HG03565 (cell line): ENCODE results near the gene ALKBH4.
"Not testable (repeated sequence)": the region's sequence is repeated elsewhere in the genome, so short reads cannot be mapped to it uniquely, and the experiment has no call there.

Experiments
- ATAC-seq: cut with Tn5 transposase; IDR thresholded peaks from one replicate; pipeline ENCODE4 v1.9.1; 2021; ENCODE audit warnings: mild to moderate bottlenecking, moderate library complexity; ENCODE audit not compliant: unreplicated experiment

The ALKBH4 gene

DNA sequence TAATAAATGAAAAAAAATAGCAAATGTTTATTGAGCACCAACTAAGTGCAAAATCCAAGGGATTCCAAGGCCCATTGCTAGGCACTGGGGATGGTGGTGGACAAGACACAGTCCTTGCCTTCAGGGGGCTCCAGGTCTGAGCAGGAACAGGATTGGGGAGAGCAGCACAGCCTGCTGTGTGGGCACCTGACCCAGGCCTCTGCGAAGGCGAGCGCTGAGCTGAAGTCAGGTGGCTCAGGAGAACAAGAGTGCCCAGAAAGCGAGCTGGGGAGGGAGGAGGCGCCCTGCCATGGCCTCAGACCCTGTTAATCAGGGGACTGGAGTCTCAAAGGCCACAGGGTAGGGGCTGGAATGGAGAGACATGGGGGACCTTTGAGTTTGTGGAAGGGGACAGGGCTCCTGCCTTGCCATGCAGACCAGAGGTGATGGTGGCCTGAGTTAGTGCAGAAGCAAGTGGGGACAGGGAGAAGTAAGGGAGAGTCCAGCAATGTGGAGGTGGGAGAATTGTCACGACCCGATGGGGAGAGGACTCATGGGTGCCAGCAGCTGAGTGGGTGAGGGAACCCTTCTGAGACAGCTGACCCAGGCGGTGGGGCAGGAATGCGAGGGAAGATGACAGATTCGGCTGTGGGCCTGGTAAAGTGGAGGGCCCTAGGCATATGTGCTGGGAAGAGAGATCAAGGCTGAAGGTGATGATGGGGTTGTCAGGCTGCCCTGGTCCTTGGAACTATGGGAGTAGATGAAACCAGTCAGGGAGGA is 35.3 kb downstream of the ALKBH4 start:
- ATAC-seq, result no peak

DNA sequence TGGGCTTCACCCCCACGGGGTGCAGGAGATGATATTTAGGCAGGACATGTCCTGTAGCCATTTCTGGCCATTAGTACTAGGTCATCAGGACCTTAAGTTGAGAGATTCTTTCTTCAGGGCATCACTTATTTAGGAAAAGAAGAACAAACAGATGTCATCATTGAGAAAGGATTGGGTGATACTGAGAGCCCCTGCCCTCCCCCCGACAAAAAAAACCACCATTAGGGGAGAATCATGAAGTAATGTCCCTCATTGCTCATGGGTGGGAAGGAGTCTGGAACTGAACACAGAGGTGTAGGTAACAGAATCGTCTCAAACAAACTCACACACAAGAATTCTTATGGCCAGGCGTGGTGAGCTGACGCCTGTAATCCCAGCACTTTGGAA is 37.7 kb downstream of the ALKBH4 start:
- no peak for ATAC-seq

DNA sequence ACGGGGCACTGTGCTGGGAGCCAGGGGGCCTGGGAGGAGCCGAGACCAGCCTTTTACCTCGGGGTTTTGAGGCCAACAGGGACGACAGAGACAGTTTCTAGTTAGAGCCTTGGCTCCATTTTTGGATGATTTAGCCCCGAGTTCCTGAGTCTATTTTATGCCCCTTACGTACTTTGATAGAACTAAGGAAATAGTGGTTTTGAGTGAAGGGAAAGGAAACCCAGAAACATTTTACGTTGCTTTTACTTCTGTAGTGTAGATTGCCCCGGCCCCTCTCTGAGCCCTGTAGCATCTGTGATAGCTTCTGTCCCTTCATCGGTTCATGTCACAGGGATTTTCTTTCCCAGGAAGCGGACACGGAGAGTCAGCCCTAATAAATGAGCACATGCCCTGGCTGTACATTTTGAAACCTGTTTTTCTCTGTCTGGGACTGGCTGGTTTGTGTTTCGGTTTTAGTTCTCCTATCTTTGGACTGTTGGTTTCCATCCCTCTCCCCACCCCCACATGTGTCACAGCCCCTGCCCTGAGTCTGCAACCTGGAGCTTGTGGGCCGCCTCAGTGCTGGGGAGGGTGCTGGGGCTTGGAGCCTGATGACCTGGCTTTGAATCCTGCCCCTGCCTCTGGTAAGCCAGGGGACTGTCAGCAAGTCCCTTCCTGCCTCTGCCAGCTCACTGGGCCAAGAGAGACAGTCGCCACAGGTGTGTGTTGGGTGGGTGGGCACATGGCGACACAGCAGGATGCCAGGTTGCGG is 38.2 kb downstream of the ALKBH4 start:
- peak; percentile 25 for ATAC-seq

DNA sequence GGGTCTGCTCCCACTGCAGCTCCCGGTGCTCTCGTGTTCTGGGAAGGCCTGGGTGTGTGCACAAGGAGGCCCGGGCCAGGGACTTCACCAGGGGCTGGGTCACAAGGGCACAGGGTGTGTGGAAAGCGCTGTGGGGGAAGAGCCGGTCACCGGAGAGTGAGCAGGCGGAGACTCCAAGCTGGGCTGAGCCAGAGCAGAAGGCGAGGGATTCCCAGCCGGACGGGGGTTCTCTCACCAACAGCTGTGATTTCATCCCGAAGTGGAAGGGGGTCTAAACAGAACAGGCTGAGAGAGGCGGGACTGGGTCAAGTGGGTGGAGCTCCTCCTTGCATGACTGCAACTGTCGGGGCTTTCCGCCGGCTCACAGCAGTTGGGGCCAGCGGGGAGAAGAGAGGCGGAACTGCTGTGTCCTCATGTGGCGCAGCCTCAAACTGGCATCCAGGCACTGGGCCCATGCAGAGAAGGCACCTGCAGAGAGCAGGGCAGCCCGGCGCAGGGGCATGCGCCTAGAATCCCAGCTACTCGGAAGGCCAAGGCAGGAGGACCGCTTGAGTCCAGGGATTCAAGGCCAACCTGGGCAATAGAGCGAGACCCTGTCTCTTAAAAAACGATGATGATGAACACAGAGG is 38.9 kb downstream of the ALKBH4 start:
- peak; percentile 45 for ATAC-seq

DNA sequence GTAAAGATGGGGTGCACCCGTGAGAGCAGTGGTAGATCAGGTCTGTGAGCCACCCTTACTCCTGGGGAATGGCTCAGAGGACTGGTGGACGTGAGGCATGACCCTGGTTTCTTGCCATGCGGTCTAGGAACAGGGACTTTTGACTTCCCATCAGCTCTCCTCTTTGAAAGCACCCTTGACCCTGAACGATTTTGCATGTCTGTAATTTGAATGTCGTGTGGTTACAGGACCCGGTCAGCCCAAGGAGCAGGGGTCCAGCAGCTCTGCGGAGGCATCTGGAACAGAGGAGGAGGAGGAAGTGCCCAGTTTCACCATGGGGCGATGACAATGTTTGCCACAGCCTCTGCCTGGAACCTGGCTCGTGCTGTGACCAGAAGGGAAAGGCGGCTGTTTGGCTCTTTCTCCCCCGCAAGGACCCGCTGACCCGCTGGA is 39.9 kb downstream of the ALKBH4 start:
- no peak for ATAC-seq

DNA sequence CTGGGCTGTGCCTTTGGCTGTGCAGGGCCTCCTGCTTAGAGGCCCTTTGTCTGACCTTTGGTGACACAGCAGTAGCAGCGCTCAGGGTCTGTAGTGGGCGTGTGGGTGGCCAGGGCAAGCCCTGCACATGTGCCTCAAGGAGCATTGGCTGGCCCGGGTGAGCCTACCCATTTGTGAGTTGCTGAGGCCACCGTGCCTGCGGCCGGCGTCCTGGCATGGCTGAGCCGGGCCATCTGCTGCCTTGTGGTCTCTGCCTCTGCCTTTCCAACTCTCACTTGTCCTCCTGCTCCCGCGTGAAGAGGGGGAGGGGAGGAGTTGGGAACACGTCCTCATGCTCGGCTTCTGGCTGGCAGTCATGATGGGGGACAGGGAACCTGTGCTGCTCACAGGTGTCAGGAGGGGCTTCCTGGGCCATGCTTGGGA is 40.5 kb downstream of the ALKBH4 start:
- ATAC-seq, result no peak

DNA sequence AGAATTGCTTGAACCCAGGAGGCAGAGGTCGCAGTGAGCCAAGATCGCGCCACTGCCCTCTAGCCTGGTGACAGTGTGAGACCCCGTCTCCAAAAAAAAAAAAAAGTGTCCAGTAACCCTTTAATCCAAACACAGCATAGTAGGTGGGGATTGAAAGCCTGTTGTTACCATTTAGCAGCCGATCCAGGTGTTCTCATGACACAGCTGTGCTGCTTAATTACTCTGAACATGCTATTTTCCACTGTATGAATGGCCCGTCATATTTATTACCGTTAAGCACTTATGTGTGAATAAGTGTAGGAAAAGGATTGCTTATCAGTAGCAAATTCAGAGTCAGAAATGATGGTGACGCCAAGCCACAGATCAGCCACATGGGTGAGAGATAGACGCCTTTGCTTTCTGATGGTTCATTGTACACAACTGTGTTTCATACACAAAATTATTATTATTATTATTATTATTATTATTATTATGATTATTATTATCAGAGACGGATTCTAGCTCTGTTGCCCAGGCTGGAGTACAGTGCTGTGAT is 42.9 kb downstream of the ALKBH4 start:
- no peak for ATAC-seq

DNA sequence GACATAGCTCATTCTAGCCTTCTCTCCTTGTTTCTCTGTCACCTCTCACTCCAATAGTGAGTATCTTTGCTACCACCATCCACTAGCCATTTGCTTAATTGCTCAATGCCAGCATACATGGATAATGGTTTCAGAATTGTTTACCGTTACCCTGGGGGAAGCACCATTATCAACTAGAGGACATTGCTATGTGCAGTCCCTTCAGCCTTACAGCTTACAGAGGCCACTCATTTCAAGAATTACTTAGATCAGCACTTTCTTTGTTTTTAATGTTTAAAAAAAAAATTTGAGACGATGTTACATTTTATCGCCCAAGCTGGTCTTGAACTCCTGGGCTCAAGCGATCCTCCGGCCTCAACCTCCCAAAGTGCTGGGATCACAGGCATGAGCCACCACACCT is 46.1 kb downstream of the ALKBH4 start:
- no peak for ATAC-seq

DNA sequence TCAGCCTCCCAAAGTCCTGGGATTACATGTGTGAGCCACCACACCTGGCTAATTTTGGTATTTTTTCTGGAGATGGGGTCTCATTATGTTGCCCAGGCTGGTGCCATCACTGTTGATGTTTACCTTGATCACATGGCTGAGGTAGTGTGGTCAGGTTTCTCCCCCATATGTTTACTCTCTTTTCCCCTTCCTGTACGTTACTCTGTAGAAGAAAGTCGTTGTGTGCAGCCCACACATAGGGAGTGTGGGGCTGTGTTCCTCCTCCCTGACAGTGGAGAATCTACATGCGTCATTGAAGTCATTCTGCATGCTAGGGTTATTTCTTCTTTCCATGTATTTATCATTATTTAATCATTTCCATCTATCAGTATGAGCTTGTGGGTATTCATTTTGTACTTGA is 47.6 kb downstream of the ALKBH4 start:
- ATAC-seq, result no peak

DNA sequence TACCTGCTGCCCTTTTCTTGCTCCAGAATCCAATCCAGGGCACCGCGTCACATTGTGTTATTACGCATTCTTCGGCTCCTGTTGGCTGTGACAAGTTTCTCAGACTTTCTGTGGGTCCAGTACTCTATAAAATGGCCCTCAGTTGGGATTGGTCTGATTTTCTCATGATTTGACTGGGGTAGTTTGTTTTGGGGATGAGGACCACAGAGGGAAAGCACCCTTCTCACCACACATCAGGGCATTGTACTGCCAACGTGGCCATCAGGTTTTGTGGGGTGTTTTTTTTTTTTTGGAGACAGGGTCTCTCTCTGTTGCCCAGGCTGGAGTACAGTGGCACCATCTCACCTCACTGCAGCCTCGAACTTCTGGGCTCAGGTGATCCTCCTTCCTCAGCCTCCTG is 48.3 kb downstream of the ALKBH4 start:
- no peak for ATAC-seq

DNA sequence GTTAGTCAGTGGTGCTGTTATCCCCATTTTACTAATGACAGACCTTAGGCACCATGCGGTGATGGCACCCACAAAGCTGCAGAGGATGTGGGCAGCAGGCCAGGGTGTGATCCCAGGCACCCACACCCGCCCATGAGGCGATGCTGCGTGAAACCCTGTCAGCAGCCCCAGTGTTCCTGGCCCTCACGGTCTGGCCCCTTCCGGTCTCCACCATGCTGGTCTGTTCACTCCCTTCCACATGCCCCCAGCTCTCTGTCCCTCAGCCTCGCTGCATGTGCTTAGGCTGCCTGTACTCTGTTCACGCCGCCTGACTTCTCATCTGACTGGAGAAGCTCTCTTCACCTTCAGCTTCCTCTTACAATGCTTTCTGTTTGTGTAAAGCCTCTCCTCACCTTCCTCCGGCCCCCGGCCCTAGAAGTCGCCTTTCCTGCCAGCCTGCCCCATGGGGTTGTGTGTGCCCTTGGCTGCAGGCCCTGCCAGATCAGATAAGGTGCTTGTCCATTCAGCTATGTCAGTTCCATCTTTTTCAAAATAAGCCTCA is 48.9 kb downstream of the ALKBH4 start:
- ATAC-seq, result no peak

DNA sequence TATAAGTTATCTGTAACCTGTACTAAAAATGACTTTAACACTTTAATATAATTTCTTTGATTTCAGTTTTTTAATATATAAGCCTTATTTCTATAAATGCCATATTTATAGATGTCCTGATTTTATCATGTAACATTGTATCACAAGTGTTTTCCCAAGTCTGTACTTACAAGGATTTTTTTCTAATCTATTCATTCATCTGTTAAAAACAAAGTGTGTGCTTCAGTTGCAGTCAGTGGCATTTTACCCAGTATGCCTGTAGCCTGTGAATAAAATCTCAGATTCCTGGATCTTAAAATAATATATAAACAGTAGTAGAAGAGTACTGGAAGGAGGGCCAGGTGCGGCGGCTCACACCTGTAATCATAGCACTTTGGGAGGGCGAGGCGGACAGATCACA is 51.1 kb downstream of the ALKBH4 start:
- no peak for ATAC-seq

DNA sequence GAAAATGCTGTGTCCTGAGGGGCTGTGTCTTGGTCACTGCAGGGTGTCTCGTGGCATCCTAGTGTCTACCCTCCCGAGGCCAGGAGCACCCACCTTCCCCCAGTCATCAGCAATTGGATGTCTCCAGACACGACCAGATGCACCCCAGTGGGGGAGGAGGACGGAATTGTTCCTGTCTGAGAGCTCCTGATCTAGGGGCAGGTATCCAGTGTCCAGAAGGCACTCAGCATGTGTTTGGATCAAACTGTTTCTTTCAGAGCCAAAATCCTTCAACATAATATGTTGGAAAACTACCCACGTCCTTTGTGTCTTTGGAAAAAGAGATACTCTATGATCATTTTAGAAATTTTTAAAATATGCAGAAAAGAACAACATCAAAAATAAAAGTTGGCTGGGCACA is 51.6 kb downstream of the ALKBH4 start:
- no peak for ATAC-seq

DNA sequence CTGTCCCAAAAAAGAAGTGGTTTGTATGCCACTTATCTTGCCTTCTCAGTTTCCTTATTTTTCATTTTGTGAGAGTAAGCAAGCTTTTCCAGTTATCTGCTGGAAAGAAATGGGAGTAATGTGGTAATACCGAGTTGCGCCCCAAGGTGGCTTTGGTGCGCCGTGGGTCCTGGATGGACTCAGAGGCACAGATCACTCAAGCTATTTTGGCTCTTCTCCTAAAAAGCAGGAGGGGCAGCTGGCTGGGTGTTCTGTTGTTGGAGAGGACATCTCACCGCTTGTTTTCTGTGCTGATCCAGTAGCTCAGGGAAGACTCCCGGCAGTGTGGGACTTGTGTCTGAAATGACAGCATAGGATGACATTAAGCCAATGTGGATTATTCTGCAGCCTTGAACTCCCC is 52.1 kb downstream of the ALKBH4 start:
- no peak for ATAC-seq

DNA sequence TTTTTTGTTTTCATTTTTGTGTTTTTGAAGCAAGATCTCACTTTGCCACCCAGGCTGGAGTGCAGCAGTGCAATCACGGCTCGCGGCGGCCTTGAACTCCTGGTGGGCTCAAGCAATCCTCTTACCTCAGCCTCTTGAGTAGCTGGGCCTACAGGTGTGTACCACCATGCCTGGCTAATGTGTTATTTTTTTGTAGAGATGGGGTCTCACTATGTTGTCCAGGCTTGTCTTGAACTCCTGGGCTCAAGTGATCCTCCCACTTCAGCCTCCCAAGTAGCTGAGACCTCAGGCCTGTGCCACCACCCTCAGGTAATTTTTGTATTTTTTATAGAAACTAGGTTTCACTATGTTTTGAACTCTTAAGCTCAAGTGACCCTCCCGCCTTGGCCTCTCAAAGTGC is 53.7 kb downstream of the ALKBH4 start:
- ATAC-seq, result no peak

DNA sequence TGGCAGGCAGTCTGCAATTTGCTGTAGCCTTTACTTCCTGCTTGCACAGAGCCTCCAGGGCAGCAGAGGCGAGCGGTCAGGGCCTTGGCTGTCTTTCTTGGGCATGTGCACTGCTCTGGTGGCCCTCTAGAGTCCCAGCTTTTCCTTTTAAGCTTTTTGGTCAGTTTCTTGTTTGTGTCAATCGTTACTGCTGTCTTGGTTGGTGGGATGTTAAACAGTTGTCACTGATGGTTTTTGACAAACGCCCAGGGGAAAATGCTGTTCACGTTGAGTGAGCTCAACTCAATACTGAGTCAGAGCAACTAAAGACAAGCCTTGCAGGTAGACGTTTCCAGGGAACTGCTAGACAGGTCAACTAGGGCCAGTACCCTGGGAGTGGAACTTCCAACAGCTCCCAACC is 54.5 kb downstream of the ALKBH4 start:
- no peak for ATAC-seq

DNA sequence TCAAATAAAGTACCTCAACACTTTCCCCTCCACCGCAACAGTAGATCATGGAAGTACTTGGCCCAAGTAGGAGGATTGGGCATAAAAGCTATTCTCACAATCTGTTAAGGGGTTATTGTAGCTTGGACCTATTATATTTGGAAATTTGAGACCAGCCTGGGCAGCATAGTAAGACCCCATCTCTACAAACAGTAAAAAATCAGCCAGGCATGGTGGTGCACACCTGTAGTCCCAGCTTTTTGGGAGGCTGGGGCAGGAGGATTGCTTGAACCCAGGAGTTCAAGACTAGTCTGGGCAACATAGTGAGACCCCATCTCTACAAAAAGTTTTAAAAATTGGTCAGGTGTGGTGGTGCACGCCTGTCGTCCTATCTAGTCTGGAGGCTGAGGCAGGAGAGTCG is 55.3 kb downstream of the ALKBH4 start:
- no peak for ATAC-seq

DNA sequence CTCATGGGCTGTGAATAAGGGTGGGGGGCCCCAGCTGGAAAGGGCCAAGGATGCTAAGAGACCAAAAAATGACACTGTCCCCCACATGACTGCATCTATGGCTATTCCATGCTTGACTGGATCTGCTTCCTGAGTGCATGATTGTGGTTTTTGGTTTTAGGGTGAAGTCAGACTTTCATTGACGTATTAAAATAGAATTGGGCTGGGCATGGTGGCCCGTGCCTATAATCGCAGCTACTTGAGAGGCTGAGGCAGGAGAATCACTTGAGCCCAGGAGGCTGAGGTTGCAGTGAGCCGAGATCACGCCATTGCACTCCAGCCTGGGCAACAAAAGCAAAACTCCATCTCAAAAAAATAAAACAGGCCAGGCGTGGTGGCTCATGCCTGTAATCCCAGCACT is 56.1 kb downstream of the ALKBH4 start:
- ATAC-seq, result not testable (repeated sequence)

DNA sequence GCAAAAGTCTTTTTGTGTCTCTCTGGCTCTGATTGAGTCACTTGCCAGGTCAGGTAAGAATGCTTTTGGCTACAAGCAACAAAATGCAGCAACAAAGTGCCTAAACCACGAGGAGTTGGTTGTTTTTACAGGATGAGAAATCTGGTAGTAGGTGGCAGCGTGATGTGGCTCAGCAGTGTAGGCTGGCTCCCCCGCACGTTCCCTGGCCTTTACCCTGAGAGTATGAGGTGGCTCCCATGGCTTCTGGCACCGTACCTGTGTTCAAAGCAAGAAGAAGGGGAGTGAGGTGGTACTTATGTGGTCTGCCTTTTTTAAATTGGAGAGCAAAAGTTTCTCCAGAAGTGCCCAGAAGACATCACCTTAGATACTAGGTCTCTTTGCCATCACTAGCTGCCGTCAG is 56.8 kb downstream of the ALKBH4 start:
- no peak for ATAC-seq
